NCI-H1048 (cell line): ENCODE measurements around the gene CCER1.
"Not testable (repeated sequence)": the region's sequence is repeated elsewhere in the genome, so short reads cannot be mapped to it uniquely, and the experiment has no call there.

Experiments used
- DNase-seq: peaks from one replicate; lab custom pipeline; 2025; lab: John Stamatoyannopoulos, UW

CCER1 gene

GRCh38 chr12:90954921-90955320, at the start of gene CCER1:
Gene CCER1 (minus strand): TSS chr12:90955176. CDS start chr12:90954742, 434 bp downstream.
- DNase-seq = no peak

- DNase-seq = no peak
Observed at GRCh38 chr12:91003737-91004136, 48.8 kb upstream of the CCER1 start.

GRCh38 chr12:91001306-91001705, 46.3 kb upstream of the CCER1 start:
- no peak for DNase-seq

GRCh38 chr12:90999966-91000365, 45.0 kb upstream of the CCER1 start:
- no peak for DNase-seq

GRCh38 chr12:90999527-90999926, 44.6 kb upstream of the CCER1 start:
- DNase-seq = no peak

GRCh38 chr12:90995010-90995409, 40.0 kb upstream of the CCER1 start:
- DNase-seq = no peak

- no peak for DNase-seq
Observed at GRCh38 chr12:90991952-90992465, 37.0 kb upstream of the CCER1 start.

- no peak for DNase-seq
Observed at GRCh38 chr12:90990611-90991010, 35.6 kb upstream of the CCER1 start.

GRCh38 chr12:90989686-90990111, 34.7 kb upstream of the CCER1 start:
- no peak for DNase-seq

GRCh38 chr12:90987520-90987919, 32.5 kb upstream of the CCER1 start:
- DNase-seq = no peak

- no peak for DNase-seq
Observed at GRCh38 chr12:90987101-90987500, 32.1 kb upstream of the CCER1 start.

- not testable (repeated sequence) for DNase-seq
Observed at GRCh38 chr12:90985331-90985730, 30.4 kb upstream of the CCER1 start.

GRCh38 chr12:90984114-90984513, 29.1 kb upstream of the CCER1 start:
- DNase-seq = no peak

- DNase-seq = no peak
Observed at GRCh38 chr12:90982170-90982569, 27.2 kb upstream of the CCER1 start.

- no peak for DNase-seq
Observed at GRCh38 chr12:90979951-90980350, 25.0 kb upstream of the CCER1 start.

- DNase-seq = no peak
Observed at GRCh38 chr12:90979019-90979418, 24.0 kb upstream of the CCER1 start.

GRCh38 chr12:90978117-90978770, 23.3 kb upstream of the CCER1 start:
- DNase-seq = no peak

GRCh38 chr12:90977224-90977623, 22.2 kb upstream of the CCER1 start:
- no peak for DNase-seq

- no peak for DNase-seq
Observed at GRCh38 chr12:90974286-90974685, 19.3 kb upstream of the CCER1 start.

GRCh38 chr12:90972226-90972625, 17.2 kb upstream of the CCER1 start:
- no peak for DNase-seq

- DNase-seq = no peak
Observed at GRCh38 chr12:90970911-90971310, 15.9 kb upstream of the CCER1 start.

- DNase-seq = no peak
Observed at GRCh38 chr12:90970471-90970870, 15.5 kb upstream of the CCER1 start.

GRCh38 chr12:90969851-90970250, 14.9 kb upstream of the CCER1 start:
- no peak for DNase-seq

- DNase-seq = no peak
Observed at GRCh38 chr12:90969346-90969745, 14.4 kb upstream of the CCER1 start.
